BLaER1 treated with 17β-estradiol and CSF1 and Interleukin-3, amounts not matched to agents 10 nM and 100 nM (cell line): Measurements from ENCODE around the gene TNK1.

ENCODE experiments used
- H3K27ac ChIP-seq, 11 experiments: shearing (Covaris generic); formaldehyde crosslinking; 2 replicates each; pipeline ENCODE4 v1.8.1; 2022
- H3K27me3 ChIP-seq, 11 experiments: shearing (Covaris generic); formaldehyde crosslinking; 2 replicates each; pipeline ENCODE4 v1.8.1; 2022
- H3K36me3 ChIP-seq, 11 experiments: shearing (Covaris generic); formaldehyde crosslinking; 2 replicates each; pipeline ENCODE4 v1.8.1; 2022
- H3K4me1 ChIP-seq, 10 experiments: shearing (Covaris generic); formaldehyde crosslinking; 2 replicates each; pipeline ENCODE4 v1.8.1; 2022
- H3K4me2 ChIP-seq, 11 experiments: shearing (Covaris generic); formaldehyde crosslinking; 2 replicates each; pipeline ENCODE4 v1.8.1; 2022
- H3K4me3 ChIP-seq, 10 experiments: shearing (Covaris generic); formaldehyde crosslinking; 2 replicates each; pipeline ENCODE4 v1.8.1; 2022
- H3K9ac ChIP-seq, 11 experiments: shearing (Covaris generic); formaldehyde crosslinking; 2 replicates each; pipeline ENCODE4 v1.8.1; 2022
- H3K9me3 ChIP-seq, 11 experiments: shearing (Covaris generic); formaldehyde crosslinking; replicated peaks in 1 of 11; 2 replicates each; pipeline ENCODE4 v1.8.1; 2022
- H4K20me1 ChIP-seq, 11 experiments: shearing (Covaris generic); formaldehyde crosslinking; 2 replicates each; pipeline ENCODE4 v1.8.1; 2022
- Cebpa-rat ChIP-seq, 11 experiments: shearing (Covaris generic); IDR thresholded peaks; 2 replicates each; pipeline ENCODE4 v1.8.1; 2022

TNK1 gene

DNA sequence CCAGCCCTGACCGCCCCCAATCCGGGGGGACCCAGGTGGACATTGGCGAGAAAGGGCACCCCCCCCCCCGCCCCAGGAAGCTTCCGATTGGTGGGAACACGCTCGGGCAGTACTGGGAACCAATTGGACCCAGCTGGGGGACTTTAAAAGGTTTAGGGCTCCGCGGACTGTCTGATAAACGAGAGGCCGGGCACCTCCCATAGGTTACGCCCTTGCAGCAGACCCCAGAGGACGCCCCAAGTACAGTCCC is 22.8 kb downstream of the TNK1 start:
- peaks cover 21 to 44% (median 31%) of the 10 kb centered on the region in 10 experiments for H3K4me1 ChIP-seq
- no peak for TF ChIP-seq Cebpa-rat (IDR thresholded peaks at IDR 0.05)
- peak overlapping the region; percentile 80 to 96 (median 92) for H3K4me2 ChIP-seq
- H3K9ac ChIP-seq, result peak overlapping the region; percentile 76 to 87 (median 83)
- peak overlapping the region; percentile 63 to 82 (median 78) for H3K4me3 ChIP-seq
- H3K27ac ChIP-seq, result peak overlapping the region; percentile 26 to 83 (median 76); a peak in 21 of 22 replicates
- H3K9me3 ChIP-seq, result no peaks in the 10 kb centered on the region
- H3K27me3 ChIP-seq, result no peaks in the 10 kb centered on the region
- peaks cover 0 to 12% (median 0%) of the 10 kb centered on the region in 11 experiments; a peak in 2 of 22 replicates for H4K20me1 ChIP-seq
- peaks cover 0 to 4% (median 3%) of the 10 kb centered on the region in 11 experiments; a peak in 10 of 22 replicates for H3K36me3 ChIP-seq

DNA sequence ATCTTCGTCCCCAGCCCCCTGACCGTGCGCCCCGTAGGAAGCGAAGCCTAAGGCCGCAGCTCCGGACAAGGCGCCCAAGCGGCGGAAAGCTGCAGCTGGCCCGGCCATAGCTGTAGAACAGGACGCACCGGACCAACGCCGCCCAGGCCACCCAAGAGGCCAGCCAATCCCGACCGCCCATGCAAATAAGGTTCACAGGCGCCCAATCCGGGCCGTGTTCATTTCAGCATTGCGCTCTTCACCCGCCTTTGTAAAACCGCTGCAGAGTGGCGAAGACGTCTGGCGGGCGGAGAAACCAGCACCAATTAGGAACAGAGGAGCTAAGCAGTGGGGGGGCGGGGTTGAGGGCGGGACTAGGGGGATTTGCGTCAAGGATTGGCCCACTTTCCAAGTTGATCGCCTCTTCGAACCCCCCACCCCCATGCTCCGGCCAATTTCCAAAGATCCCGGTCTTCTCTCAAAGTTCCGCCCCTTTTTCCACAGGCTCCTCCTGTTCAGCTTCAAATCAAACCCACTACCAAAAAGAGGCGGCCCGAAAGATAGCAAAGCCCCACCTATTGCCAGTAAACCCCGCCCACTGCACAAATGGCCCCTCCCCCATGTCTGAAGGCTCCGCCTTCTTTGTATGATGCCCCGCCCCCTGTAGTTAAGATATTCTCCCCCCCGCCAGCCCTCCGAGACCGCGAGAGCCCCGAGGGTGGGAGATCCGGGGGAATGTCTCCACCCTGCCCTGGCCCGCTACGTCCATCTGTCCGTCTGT is 23.3 kb downstream of the TNK1 start, which contains the start of gene TMEM256:
TSS of gene TMEM256 (minus strand) at position 121 of the 760 bp plus-strand sequence. CDS start at position 108, 13 bp downstream.
- Histone ChIP-seq H4K20me1 (peaks cover 0 to 12% (median 0%) of the 10 kb centered on the region in 11 experiments; a peak in 2 of 22 replicates), H3K4me2 (peak within 1 kb of the TSS; percentile 92 to 97 (median 95)), H3K27ac (peak within 1 kb of the TSS; percentile 63 to 83 (median 77); a peak in 21 of 22 replicates), H3K9ac (peak within 1 kb of the TSS; percentile 76 to 87 (median 83)), H3K9me3 (no peaks in the 10 kb centered on the region), H3K4me1 (peaks cover 21 to 44% (median 31%) of the 10 kb centered on the region in 10 experiments), H3K27me3 (no peaks in the 10 kb centered on the region), H3K36me3 (peaks cover 0 to 10% (median 8%) of the 10 kb centered on the region in 11 experiments; a peak in 11 of 22 replicates), H3K4me3 (peak within 1 kb of the TSS; percentile 63 to 82 (median 78))
- no peak for TF ChIP-seq Cebpa-rat (IDR thresholded peaks at IDR 0.05)

DNA sequence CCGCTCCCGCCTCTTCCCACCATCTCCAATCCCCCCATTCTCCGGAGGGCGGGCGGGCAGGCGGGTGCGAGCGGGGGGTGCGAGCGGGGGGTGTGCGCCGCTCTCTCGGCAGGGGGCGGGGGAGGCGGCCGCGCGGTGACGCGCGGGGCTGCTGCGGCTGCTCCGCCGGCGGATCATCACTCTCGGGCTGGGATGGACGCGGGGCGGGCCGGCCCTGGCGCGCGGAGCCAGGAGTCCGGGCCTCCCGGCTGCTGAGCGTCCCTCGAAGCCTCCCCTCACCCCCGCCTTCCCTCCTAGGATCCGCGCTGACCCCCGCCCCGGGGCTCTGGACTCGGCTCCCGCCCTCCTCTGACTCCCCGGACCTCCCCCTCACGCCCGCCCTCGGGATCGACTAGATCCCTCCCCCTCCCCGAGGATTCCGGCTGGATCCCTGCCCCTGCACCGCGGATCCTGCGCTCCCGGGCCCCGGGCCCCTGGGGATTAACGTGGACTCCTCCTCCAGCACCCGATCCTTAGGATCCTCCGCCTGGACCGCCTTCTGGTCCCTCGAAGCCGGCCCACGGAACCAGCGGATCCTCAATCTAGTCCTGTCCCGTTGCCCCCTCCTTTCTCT is 24.0 kb downstream of the TNK1 start:
- TF ChIP-seq Cebpa-rat (IDR thresholded peaks at IDR 0.05), result no peak
- Histone ChIP-seq H3K9ac (peak overlapping the region; percentile 73 to 87 (median 83)), H3K4me2 (peak overlapping the region; percentile 92 to 97 (median 95))

DNA sequence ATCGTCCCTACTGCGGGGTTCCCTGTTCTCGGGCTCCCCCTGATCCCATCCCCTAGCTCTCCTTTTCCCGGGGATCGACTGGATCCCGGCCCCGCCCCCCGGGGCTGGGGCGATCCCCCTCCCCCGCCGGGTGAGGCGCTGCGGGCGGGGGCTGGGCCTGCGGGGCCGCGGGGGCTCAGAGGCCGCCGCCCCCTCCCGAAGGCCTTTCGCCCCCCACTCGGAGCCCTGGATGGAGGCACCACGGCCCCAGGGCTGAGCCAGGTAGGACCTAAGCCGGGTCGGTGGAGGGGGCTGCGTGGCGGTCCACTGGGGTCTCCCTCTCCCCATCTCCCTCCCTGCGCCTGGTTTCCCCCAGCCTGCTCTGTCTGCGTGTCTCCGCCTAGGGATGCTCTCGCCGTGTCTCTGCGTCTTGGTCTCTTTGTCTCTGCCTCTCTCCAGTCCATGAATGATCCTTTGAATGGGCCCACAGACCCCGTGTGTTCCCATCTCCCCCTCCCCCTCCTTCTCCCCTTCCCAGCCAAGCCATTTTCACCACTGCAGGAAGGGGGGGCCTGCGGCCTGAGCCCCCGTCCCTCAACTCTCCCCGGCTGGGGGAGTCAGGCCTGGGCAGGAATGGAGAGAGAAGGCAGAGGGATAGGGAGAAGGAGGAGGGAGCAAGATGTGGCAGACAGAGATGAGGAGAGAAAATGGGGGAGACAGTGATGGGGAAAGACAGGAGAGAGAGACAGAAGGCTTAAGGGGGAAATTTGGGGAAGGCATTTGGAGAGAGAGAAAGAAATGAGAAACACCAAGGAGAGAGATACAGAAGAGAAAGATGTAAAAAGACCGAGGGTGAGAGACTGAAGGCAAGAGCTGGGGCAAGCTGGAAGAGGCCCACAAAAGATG is 24.7 kb downstream of the TNK1 start:
- peak overlapping the region; percentile 92 to 97 (median 95) for H3K4me2 ChIP-seq
- H3K27me3 ChIP-seq, result no peaks in the 10 kb centered on the region
- H4K20me1 ChIP-seq, result peaks cover 0 to 12% (median 0%) of the 10 kb centered on the region in 11 experiments; a peak in 2 of 22 replicates
- peak overlapping the region; percentile 73 to 87 (median 83) for H3K9ac ChIP-seq
- no peaks in the 10 kb centered on the region for H3K9me3 ChIP-seq
- peak overlapping the region; percentile 63 to 82 (median 78) for H3K4me3 ChIP-seq
- H3K27ac ChIP-seq, result peak overlapping the region; percentile 63 to 83 (median 73); a peak in 20 of 22 replicates
- peaks cover 21 to 44% (median 31%) of the 10 kb centered on the region in 10 experiments for H3K4me1 ChIP-seq
- peaks cover 0 to 24% (median 18%) of the 10 kb centered on the region in 11 experiments; a peak in 14 of 22 replicates for H3K36me3 ChIP-seq
- no peak for TF ChIP-seq Cebpa-rat (IDR thresholded peaks at IDR 0.05)

More for the DNA sequence above, 24.0 kb downstream of the TNK1 start:
- no peaks in the 10 kb centered on the region for H3K9me3 ChIP-seq
- peak overlapping the region; percentile 63 to 83 (median 73); a peak in 20 of 22 replicates for H3K27ac ChIP-seq
- peaks cover 0 to 16% (median 14%) of the 10 kb centered on the region in 11 experiments; a peak in 13 of 22 replicates for H3K36me3 ChIP-seq
- peaks cover 21 to 44% (median 31%) of the 10 kb centered on the region in 10 experiments for H3K4me1 ChIP-seq
- peaks cover 0 to 12% (median 0%) of the 10 kb centered on the region in 11 experiments; a peak in 2 of 22 replicates for H4K20me1 ChIP-seq
- peak overlapping the region; percentile 63 to 82 (median 78) for H3K4me3 ChIP-seq
- no peaks in the 10 kb centered on the region for H3K27me3 ChIP-seq

DNA sequence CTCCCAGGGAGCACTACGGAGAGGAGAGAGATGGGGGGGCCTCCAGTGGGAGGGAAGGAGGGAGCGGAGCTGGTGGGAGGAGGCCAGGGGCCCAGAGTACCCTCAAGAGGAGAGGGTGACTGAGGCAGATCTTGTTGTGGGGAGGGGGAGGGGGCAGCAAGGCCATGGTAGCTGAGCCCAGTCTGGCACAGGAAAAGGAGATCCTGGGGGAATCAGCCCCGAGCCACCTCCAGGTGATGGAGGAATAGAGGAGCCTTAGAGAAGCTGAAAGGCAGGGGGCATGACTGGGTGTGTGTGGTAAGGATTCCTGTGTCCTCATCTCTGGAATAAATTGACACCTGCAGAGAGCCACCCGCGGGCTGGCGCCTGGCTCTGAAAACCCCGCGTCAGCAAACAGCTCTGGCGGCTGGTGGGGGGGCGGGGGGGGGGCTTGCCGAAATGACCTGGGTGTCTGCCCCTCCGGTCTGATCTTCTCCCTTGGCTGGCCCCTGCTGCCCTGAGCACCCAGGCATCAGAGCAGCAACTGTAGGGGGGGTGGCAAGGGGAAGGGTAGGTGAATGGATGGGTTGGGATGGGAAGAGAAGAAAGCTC is 25.4 kb downstream of the TNK1 start:
- Histone ChIP-seq H3K36me3 (peaks cover 0 to 30% (median 18%) of the 10 kb centered on the region in 11 experiments; a peak in 14 of 22 replicates), H3K27ac (0 out of 22 replicates have a peak overlapping the region, but pooled peaks of 1 of the 11 experiments have one; percentile 83), H3K4me1 (peaks cover 21 to 44% (median 31%) of the 10 kb centered on the region in 10 experiments), H3K9me3 (no peaks in the 10 kb centered on the region), H3K4me2 (peak overlapping the region in 10 of 11 experiments; percentile 92 to 97 (median 95); a peak in 21 of 22 replicates), H4K20me1 (peaks cover 0 to 12% (median 0%) of the 10 kb centered on the region in 11 experiments; a peak in 2 of 22 replicates), H3K9ac (peak overlapping the region in 7 of 11 experiments; percentile 83 to 87 (median 84); a peak in 7 of 22 replicates), H3K4me3 (peak overlapping the region in 8 of 10 experiments; percentile 71 to 82 (median 78); a peak in 4 of 20 replicates), H3K27me3 (no peaks in the 10 kb centered on the region)
- TF ChIP-seq Cebpa-rat (IDR thresholded peaks at IDR 0.05), result no peak

DNA sequence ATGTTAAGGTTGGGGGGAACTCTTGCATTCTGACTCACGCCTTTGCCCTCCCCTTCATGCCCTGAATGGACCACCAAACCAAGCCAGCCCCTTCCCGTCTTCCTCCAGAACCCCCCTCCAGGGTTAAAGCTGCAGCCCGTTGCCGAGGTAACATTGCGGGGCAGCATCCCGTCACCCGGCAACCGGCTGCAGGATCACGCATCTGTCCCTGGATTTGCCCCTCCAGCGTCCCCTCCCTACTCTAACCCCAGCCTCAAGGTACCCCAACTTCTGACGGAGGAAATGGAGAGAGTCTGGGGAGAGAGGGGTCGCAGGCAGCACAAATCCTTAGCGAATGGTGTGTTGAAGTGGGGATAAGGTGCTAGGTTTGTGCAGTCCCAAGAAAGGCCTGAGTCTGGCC is 26.2 kb downstream of the TNK1 start:
- no peaks in the 10 kb centered on the region for H3K27me3 ChIP-seq
- H3K27ac ChIP-seq, result no peak overlapping the region
- H3K36me3 ChIP-seq, result peaks cover 0 to 30% (median 18%) of the 10 kb centered on the region in 11 experiments; a peak in 14 of 22 replicates
- H3K9me3 ChIP-seq, result no peaks in the 10 kb centered on the region
- no peak for TF ChIP-seq Cebpa-rat (IDR thresholded peaks at IDR 0.05)
- H3K4me2 ChIP-seq, result 0 out of 22 replicates have a peak overlapping the region, but pooled peaks of 3 of the 11 experiments have one; percentile 4 to 11 (median 7)
- H3K9ac ChIP-seq, result no peak overlapping the region
- peaks cover 19 to 38% (median 31%) of the 10 kb centered on the region in 10 experiments for H3K4me1 ChIP-seq
- H3K4me3 ChIP-seq, result no peak overlapping the region
- peaks cover 0 to 12% (median 0%) of the 10 kb centered on the region in 11 experiments; a peak in 2 of 22 replicates for H4K20me1 ChIP-seq

DNA sequence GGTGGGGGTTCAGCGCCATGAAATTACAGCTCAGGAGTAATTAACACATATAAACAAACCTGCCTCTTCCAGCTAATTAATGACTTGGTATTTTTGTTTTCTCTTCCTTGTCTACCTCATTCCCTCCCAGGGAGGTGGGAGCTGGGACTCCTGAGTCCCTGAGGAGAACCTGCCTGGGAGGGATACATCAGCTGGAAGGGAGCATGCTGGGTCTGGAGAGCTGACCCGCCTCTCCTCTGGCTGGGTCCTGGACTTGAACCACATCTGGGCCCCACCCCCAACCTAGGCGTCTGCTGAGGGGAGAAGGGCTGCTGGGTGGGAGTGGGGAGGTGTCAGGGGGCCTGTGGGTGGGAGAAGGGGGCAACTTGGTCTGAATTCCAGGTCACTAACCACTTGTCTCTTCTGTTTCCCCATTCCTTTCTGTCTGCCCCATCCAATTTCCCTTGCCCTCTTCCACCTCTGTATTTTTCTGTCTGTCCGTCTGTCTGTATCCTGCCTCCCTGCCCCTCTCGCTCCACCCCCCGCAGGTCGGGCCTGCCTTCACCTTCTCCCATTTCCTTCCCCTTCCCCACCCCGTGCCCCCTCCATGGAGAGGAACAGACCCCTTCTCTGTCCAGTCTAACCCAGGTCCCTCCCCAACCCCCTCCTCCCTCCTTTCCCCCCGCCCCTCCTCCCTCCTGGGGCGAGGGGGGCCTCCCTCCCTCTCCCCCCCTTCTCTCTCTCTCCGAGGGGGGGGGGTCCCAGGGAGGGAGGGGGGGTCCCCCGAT is 26.8 kb downstream of the TNK1 start, which contains the start of gene NLGN2:
TSS of gene NLGN2 (plus strand) at position 361 of the 767 bp plus-strand sequence. CDS start 411 bp downstream, outside the sequence.
- Histone ChIP-seq H3K27ac (no peak within 1 kb of the TSS), H3K36me3 (peaks cover 0 to 30% (median 18%) of the 10 kb centered on the region in 11 experiments; a peak in 14 of 22 replicates), H3K9ac (no peak within 1 kb of the TSS), H3K9me3 (no peaks in the 10 kb centered on the region), H3K4me2 (0 out of 22 replicates have a peak within 1 kb of the TSS, but pooled peaks of 4 of the 11 experiments have one; percentile 4 to 22 (median 9)), H3K4me1 (peaks cover 13 to 34% (median 30%) of the 10 kb centered on the region in 10 experiments), H3K4me3 (no peak within 1 kb of the TSS), H4K20me1 (peaks cover 0 to 12% (median 0%) of the 10 kb centered on the region in 11 experiments; a peak in 2 of 22 replicates), H3K27me3 (no peaks in the 10 kb centered on the region)
- no peak for TF ChIP-seq Cebpa-rat (IDR thresholded peaks at IDR 0.05)
